Smooth muscle cell of the brain vasculature (primary cell): ENCODE data around the gene DLX4.

Source experiments
- DNase-seq: peaks from one replicate; pipeline ENCODE4 v3.0.0-alpha.2; 2012; ENCODE audit warnings: low read depth, low spot score

The DLX4 gene

DNA sequence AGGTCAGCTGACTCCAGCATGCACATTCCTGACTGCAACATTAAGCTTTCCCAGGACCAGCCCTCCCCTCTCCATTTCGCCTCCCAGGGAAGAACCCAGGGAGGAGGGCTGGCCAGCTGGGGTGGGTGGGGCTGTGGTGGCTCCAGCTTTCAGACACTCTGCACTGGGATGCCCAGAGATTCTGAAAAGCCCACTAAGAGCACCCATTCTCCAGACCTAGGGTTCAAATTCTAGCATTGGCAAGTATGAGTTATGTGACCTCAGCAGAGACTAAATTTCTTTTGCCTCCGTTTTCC is 18.2 kb downstream of the DLX4 start:
- no peak for DNase-seq

- DNase-seq = no peak
These were observed 18.9 kb downstream of the DLX4 start for GRCh38 chr17:49987681-49988441.

- DNase-seq = no peak
These were observed 20.5 kb downstream of the DLX4 start for GRCh38 chr17:49989518-49989880.

DNA sequence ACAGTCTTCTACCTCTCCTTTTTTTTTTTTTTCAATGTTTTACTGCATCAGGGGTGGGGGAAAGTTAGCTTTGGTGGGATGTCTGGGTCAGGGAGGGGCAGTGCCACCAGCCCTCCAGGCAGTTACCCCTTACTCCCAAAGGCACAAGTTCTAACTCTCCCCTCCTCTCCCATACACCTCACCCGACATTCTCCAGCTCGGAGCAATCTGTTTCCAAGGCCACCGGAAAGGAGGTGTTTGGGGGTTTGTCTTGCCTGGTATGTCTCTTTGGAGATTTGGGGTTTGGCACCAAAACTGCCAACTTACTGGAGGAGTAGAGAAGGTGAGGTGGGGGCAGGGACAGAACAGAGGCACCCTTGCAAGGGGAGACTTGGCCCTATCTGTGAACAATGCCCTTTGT is 21.3 kb downstream of the DLX4 start:
- no peak for DNase-seq

DNA sequence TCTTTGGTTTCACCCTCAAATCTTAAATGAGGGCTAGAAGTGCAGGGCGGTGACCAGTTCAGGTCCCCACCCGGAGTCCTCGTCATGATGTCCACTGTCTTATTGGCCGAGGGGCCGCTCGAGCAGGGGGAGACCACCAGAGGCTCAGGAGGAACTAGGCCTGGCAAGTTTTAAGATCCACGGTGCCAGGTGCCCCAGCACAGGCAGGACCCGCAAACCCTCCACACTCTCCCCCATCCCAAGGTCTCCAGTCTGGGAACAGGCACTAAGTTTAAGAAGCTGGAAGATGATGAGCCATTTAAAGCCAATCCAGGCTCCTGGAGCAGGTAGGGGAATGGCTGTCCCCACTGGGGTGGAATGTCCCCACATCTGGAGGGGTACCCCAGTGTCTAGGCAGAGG is 21.9 kb downstream of the DLX4 start:
- no peak for DNase-seq

DNA sequence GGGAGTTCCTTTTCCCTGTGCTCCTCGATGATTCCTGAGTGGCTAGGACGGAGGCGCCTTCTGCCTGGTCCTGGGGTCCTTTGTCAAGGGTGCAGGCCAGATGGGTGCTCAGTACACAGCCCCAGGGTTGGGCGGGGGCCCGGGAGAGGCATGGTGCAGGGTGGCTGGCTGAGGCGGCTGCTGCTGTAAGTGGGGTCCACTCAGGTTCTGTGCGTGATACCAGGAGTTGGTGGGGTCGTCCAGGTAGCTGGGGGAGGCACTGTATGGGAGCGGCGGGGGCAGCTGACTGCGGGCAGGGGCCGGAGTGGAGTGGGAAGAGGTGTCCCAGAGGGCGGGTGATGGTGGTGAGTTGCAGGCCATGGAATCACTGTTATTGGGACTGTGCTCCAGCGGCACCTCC is 22.4 kb downstream of the DLX4 start:
- no peak for DNase-seq

DNA sequence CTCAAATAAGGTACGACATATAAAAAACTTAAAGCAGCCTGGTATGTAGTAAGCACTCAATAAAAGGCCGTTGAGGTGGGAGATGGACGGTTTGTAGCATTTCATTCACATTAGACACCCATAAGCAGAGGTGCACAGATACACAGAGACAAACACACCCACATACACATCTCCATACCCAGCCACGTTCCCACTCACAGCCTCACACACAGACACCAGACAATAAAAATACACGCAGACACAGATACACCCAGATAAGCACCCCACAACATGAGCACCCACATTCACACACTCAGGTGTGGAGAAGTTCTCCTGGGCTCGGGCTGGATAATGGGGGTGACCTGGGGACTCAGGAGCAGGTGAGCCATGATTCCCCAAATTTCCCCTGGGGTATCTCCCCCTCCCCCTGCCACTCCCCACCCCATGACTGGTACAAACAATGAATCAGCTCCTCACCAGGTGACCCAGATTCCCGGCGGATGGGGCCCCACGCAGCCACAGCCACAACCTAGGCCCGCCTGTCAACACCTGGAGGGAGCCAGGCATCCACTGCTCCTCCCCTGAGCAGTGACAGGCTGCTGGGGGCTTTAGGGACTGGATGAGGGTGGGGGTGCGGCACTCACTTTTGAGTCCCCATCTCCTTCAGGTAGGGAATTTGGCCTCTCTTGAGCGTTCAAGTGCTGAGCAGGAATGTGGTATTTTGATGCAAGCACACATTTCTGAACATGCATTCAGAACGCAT is 23.4 kb downstream of the DLX4 start:
- DNase-seq = no peak

DNA sequence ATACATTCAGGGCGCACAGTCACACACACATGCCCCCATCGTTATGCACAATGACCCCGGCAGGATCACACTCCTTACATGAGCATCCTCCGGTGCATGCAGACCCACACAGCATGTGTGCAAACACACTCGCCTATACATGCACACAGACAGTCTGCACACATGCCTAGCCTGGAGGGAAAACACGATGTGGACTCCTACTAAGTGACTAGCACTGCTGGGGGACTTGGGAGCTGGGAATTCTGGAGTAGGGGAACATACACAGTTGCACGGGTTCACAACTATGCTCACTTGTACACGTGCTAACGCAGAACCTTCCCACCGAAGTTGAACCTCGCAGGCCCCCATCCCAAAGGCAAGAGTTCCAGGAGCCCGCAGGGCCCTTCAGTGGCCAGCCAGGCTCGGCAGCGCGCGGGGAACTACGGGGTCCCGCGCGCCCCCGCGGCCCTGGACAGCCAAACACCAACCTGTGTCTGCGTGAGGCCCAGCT is 24.0 kb downstream of the DLX4 start:
- no peak for DNase-seq

DNA sequence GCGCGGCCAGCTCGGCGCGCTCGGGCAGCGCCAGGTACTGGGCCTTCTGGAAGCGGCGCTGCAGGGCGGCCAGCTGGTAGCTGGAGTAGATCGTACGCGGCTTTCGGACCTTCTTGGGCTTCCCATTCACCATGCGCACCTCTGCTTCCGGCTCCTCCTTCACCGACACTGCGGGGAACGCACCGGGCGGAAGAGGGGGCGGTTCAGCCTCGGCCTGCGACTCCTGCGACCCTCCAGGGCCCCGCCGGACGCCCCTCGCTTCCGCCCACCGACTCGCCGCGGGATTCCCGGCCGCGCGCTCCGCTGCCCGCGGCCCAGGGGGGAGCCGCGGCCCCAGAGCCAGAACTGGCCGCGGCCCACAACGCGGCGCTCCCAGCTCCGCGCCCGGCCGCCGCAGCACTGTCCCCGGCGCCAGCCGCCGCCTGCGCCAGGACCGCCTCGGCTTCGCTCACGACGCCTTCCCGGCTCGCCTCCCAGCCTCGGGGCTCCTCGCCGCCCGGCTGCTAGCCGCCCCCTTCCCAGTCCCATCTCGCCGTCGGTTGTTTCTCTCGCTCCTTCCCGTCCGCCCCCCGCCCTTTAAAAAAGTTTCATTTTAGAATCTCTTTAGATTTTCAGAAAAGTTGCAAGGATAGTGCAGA is 24.6 kb downstream of the DLX4 start:
- DNase-seq = no peak

GRCh38 chr17:49994085-49995054 is 25.4 kb downstream of the DLX4 start:
- DNase-seq = no peak

DNA sequence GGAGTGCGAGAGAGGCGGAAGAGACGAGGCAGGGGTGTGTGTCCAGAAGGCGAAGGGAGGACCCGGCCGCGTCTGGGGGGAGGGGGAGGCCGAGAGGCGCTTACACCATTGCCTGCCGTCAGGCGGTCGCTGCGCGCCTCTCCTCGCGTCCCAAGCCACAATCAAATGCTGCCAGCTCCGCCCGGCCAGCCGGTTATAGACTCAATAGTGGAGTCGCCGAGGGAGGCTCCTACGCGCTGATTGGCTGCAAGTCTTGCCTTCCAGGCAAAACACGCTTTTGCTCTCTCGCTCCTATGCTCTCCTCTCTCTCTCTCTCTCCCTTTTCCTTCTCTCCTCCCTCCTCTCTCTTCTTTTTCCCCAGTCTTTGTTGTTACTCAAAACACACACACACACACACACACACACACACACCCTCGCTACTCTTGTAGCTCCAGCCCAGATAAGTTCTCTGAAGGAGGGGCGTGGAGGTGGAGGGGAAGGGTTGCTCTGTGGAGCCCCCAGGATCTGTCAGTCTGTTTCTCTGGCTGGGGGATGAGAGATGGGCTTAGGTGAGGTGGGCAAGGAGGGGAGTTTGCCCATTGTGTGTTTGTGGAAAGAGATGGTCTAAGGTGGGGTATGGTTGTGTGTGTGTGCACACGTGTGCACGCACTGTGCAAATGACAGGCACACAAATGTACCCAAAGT is 26.2 kb downstream of the DLX4 start, which contains the start of gene DLX3:
DLX3 (minus strand) TSS at position 170 of the 684 bp plus-strand sequence. CDS start 226 bp downstream, outside the sequence.
- no peak for DNase-seq

GRCh38 chr17:49996121-49996494 is 27.1 kb downstream of the DLX4 start:
- DNase-seq = no peak

DNA sequence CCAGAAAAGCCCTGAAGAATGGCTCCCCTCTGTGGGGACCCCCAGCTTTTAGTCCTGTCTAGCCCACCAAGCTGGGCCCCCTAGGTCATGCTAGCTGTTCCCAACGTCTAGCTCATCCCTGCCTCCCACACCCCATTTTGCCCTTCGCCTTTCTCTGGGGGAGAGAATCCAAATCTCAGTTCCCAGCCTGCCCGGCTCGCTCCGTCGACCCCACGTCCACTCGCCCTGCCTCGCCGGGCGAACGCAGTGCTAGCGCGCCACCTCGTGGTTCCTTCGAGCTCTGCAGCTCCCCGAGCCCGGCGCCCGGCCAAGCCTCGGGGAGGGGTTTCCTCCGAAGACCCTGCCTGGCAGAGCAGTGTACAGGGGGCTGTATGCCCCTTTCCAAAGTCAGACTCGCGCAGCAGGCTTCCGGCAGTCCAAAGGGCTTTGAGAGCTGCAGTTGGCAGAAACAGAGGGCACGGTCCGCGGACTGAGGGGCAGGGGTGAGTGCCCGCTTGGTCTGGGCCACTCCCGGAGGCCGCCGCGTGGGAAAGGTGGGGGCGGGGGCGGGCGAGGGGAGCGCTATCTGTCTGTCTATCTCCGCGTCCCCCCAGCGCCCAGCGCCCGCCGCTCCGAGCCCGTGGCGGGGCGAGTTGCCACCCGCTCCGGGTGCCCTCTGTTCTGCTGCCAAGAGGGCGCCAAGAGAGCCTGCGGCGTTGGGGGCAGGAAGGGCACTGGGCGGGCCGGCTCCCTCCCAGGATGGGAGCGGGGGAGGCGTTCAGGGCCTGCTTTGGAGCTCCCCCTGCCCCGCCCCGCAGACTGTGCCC is 27.7 kb downstream of the DLX4 start:
- DNase-seq = no peak

DNA sequence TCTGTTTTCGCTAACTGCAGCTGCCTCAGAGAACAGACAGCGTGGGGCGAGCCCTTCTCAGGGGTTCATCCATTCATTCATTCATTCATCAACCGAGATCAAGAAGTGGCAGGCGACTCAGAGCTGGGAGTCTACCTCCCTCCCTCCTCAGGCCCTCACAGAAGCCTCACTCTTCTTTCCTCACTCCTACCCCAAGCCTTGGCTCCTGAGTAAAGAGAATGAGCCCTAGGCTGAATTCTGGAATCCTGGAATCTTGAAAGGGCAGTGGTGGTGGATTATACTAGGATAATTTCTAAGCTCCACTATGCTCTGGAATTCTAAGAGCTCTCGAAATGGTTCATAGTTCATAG is 28.3 kb downstream of the DLX4 start:
- DNase-seq = no peak

GRCh38 chr17:49997773-49998703 is 29.0 kb downstream of the DLX4 start:
- DNase-seq = peak; percentile 58

DNA sequence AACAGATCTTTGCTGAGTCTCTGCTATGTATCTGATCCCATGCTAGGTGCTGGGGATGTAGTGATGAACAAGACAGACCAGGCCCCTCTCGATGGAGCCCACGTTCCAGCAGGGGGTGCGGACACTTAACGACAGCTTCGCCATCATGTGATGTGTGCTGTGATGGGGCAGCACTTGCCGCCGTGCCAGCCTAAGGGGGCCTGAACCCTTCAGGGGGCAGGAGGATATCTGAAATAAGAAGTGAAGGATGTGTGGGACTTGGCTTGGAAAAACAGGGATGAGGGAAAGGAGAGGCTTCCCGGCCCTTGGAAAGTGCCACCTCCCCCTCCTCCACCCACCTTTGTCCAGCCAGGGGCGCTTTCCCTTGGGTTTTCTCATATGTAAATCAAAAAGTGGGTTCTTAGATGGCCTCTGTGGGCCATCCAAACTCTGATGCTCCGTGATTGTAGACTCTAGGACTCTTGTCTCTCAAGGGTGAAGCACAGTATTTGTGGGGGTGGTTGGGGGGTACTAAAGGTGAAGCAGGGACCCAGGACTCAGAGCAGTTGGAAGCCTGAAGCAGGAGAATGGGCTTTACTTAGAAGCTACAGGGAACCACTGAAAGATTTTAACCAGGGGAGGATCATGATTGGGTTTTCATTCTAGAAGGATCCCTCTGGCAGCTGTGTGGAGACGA is 30.0 kb downstream of the DLX4 start:
- no peak for DNase-seq

GRCh38 chr17:50003911-50004310 is 34.9 kb downstream of the DLX4 start:
- no peak for DNase-seq

- DNase-seq = no peak
These were observed 40.3 kb downstream of the DLX4 start for GRCh38 chr17:50009282-50009681.

DNA sequence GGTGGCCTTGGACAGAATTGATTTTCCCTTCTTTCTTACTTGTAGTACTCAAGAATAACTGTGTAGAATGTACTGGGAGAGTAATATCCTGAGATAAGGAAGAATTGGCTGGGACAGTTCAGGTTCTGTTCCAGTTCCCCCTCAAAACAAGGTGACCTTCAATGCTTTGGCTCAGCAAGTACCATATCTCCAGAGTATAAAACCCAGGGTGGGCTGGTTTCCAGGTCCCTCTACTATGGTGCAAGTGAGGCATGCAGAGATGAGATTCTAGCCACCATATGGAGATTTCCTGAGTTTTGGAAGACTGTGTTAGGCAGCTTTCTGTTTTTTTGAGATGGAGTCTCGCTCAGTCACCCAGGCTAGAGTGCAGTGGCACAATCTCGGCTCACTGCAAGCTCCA is 44.1 kb downstream of the DLX4 start:
- no peak for DNase-seq
